Hematopoietic multipotent progenitor cell treated with erythropoietin and hydrocortisone succinate and interleukin-3 and kit ligand, for 8 days (in vitro differentiated cells): ENCODE data around the gene MYCBPAP.
A peak's percentile ranks its signal among the peaks of the same experiment; 100 is the strongest.
"Not testable (repeated sequence)": the region's sequence is repeated elsewhere in the genome, so short reads cannot be mapped to it uniquely, and the experiment has no call there.

Experiments used
- DNase-seq: peaks from one replicate; pipeline ENCODE4 v3.0.0-alpha.2; 2015

The MYCBPAP gene

GRCh38 chr17:50472286-50472685 is 36.0 kb upstream of the MYCBPAP start:
- no peak for DNase-seq

- DNase-seq = not testable (repeated sequence)
These were observed 35.5 kb upstream of the MYCBPAP start for GRCh38 chr17:50472761-50473161.

- DNase-seq = no peak
These were observed 34.3 kb upstream of the MYCBPAP start for GRCh38 chr17:50473901-50474300.

- no peak for DNase-seq
These were observed 33.7 kb upstream of the MYCBPAP start for GRCh38 chr17:50474523-50474922.

GRCh38 chr17:50475362-50475761 is 32.9 kb upstream of the MYCBPAP start:
- DNase-seq = no peak

- DNase-seq = not testable (repeated sequence)
These were observed 32.3 kb upstream of the MYCBPAP start for GRCh38 chr17:50475775-50476544.

- DNase-seq = no peak
These were observed 31.5 kb upstream of the MYCBPAP start for GRCh38 chr17:50476545-50477315.

GRCh38 chr17:50477976-50478375 is 30.3 kb upstream of the MYCBPAP start:
- no peak for DNase-seq

GRCh38 chr17:50478391-50479381 is 29.6 kb upstream of the MYCBPAP start, which contains the start of gene RSAD1:
Gene RSAD1, plus strand, starts transcription at chr17:50478860. Its CDS starts 25 bp downstream, at chr17:50478885.
- peak; percentile 87 for DNase-seq

- DNase-seq = peak; percentile 90
These were observed 28.6 kb upstream of the MYCBPAP start for GRCh38 chr17:50479522-50480141.

GRCh38 chr17:50480142-50480764 is 28.0 kb upstream of the MYCBPAP start:
- DNase-seq = no peak

GRCh38 chr17:50480854-50481490 is 27.3 kb upstream of the MYCBPAP start:
- no peak for DNase-seq

- DNase-seq = no peak
These were observed 26.6 kb upstream of the MYCBPAP start for GRCh38 chr17:50481648-50482047.

- DNase-seq = no peak
These were observed 26.1 kb upstream of the MYCBPAP start for GRCh38 chr17:50482110-50482509.

- peak; percentile 92 for DNase-seq
These were observed 25.7 kb upstream of the MYCBPAP start for GRCh38 chr17:50482516-50482915.

GRCh38 chr17:50483266-50483665 is 25.0 kb upstream of the MYCBPAP start:
- no peak for DNase-seq

GRCh38 chr17:50484386-50485155 is 23.7 kb upstream of the MYCBPAP start:
- DNase-seq = no peak

- DNase-seq = no peak
These were observed 20.8 kb upstream of the MYCBPAP start for GRCh38 chr17:50487213-50488096.

- DNase-seq = no peak
These were observed 19.4 kb upstream of the MYCBPAP start for GRCh38 chr17:50488880-50489279.
